GM19351 (cell line): ENCODE data around the gene CHD9NB.
"Not testable (repeated sequence)": the region's sequence is repeated elsewhere in the genome, so short reads cannot be mapped to it uniquely, and the experiment has no call there.

Source experiments
- ATAC-seq: cut with Tn5 transposase; IDR thresholded peaks from one replicate; pipeline ENCODE4 v1.9.1; 2021; ENCODE audit warnings: mild to moderate bottlenecking, moderate library complexity; ENCODE audit not compliant: unreplicated experiment

Gene CHD9NB

GRCh38 chr16:53084746-53085334, 32.1 kb upstream of the CHD9NB start:
- ATAC-seq = no peak

- ATAC-seq = no peak
Measured at GRCh38 chr16:53084141-53084541, 31.4 kb upstream of the CHD9NB start.

GRCh38 chr16:53083119-53083518, 30.4 kb upstream of the CHD9NB start:
- ATAC-seq = no peak

GRCh38 chr16:53082509-53082908, 29.8 kb upstream of the CHD9NB start:
- no peak for ATAC-seq

- no peak for ATAC-seq
Measured at GRCh38 chr16:53081686-53082407, 29.1 kb upstream of the CHD9NB start.

GRCh38 chr16:53081032-53081424, 28.3 kb upstream of the CHD9NB start:
- no peak for ATAC-seq

GRCh38 chr16:53080345-53081031, 27.8 kb upstream of the CHD9NB start:
- no peak for ATAC-seq

- no peak for ATAC-seq
Measured at GRCh38 chr16:53078765-53079485, 26.2 kb upstream of the CHD9NB start.

- no peak for ATAC-seq
Measured at GRCh38 chr16:53078247-53078646, 25.6 kb upstream of the CHD9NB start.

- ATAC-seq = not testable (repeated sequence)
Measured at GRCh38 chr16:53075461-53075860, 22.8 kb upstream of the CHD9NB start.

- not testable (repeated sequence) for ATAC-seq
Measured at GRCh38 chr16:53074296-53074695, 21.6 kb upstream of the CHD9NB start.

GRCh38 chr16:53073022-53073421, 20.3 kb upstream of the CHD9NB start:
- no peak for ATAC-seq

- peak; percentile 59 for ATAC-seq
Measured at GRCh38 chr16:53071748-53072301, 19.1 kb upstream of the CHD9NB start.

GRCh38 chr16:53069772-53070171, 17.1 kb upstream of the CHD9NB start:
- ATAC-seq = no peak

GRCh38 chr16:53068423-53068833, 15.7 kb upstream of the CHD9NB start:
- ATAC-seq = peak; percentile 49

- ATAC-seq = no peak
Measured at GRCh38 chr16:53067675-53068074, 15.0 kb upstream of the CHD9NB start.

GRCh38 chr16:53065461-53066061, 12.9 kb upstream of the CHD9NB start:
- no peak for ATAC-seq

GRCh38 chr16:53064081-53064578, 11.4 kb upstream of the CHD9NB start:
- no peak for ATAC-seq

GRCh38 chr16:53061701-53062159, 9.0 kb upstream of the CHD9NB start:
- peak; percentile 85 for ATAC-seq

GRCh38 chr16:53061256-53061655, 8.6 kb upstream of the CHD9NB start:
- peak; percentile 25 for ATAC-seq
